PC-3 (cell line): Measurements from ENCODE around the gene SNX8.

Experiments
- EZH2 ChIP-seq: fragments of 300-600 bp; sonication (generic); IDR thresholded peaks from one replicate; pipeline ENCODE4 v1.6.1; 2017; ENCODE audit warnings: antibody characterized with exemption, mild to moderate bottlenecking, low read length; ENCODE audit not compliant: unreplicated experiment
- TF ChIP-seq, protein P1 (sequence below): fragments of 300-600 bp; sonication (generic); conservative IDR thresholded peaks from 2 replicates; pipeline ENCODE4 v1.5.1; 2017; ENCODE audit warnings: antibody characterized with exemption, low read depth, mild to moderate bottlenecking, low read length

DNA sequence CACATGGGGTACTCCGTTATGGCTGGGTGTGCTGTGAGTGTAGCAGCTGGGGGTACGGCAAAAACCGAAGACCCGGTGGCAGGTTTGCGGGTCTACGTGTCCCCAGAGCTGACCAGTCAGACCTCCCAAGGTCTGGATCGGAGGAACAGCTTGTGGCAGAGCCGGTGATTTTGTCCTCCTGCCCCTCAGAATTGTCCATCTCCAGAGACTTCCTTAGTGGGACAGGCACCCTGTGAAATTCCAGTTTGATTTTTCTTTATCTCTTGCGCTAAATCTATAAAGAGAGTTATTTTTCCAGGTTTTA lies 41.4 kb upstream of the SNX8 start:
- TF ChIP-seq, protein P1, sequence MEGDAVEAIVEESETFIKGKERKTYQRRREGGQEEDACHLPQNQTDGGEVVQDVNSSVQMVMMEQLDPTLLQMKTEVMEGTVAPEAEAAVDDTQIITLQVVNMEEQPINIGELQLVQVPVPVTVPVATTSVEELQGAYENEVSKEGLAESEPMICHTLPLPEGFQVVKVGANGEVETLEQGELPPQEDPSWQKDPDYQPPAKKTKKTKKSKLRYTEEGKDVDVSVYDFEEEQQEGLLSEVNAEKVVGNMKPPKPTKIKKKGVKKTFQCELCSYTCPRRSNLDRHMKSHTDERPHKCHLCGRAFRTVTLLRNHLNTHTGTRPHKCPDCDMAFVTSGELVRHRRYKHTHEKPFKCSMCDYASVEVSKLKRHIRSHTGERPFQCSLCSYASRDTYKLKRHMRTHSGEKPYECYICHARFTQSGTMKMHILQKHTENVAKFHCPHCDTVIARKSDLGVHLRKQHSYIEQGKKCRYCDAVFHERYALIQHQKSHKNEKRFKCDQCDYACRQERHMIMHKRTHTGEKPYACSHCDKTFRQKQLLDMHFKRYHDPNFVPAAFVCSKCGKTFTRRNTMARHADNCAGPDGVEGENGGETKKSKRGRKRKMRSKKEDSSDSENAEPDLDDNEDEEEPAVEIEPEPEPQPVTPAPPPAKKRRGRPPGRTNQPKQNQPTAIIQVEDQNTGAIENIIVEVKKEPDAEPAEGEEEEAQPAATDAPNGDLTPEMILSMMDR: no peak
- no peak for TF ChIP-seq EZH2
